22Rv1 (cell line): Measurements from ENCODE around the gene SPEG.

Experiments used
- CTCF ChIP-seq: fragments of 450-650 bp; IDR thresholded peaks from 2 replicates; pipeline ENCODE4 v1.5.1; 2017; ENCODE audit warnings: mild to moderate bottlenecking
- ZFX ChIP-seq: fragments of 450-650 bp; IDR thresholded peaks from 2 replicates; pipeline ENCODE4 v1.6.1; 2017; ENCODE audit warnings: antibody characterized with exemption, borderline replicate concordance

- TF ChIP-seq CTCF, result no peak
- no peak for TF ChIP-seq ZFX
These were observed 43.2 kb downstream of the SPEG start for GRCh38 chr2:219477815-219478214.
